SK-MEL-5 (cell line): ENCODE data around the gene RDH16. TPM values are rescaled to one million over a fixed set of nuclear protein-coding genes. Genes with fewer than 3 reads are reported as not detected.
"Not testable (repeated sequence)": the region's sequence is repeated elsewhere in the genome, so short reads cannot be mapped to it uniquely, and the experiment has no call there.

ENCODE experiments used
- DNase-seq: peaks from one replicate; pipeline ENCODE4 v3.0.0-alpha.2; 2016; ENCODE audit warnings: low read depth, low spot score
- in situ Hi-C: cut with HindIII; loops from 2 replicates; pipeline ENCODE4 v1.10.0; 2016; ENCODE audit warnings: low sequenced_read_pairs, high pct_unique_total_duplicates, low pct_unique_long_range_greater_than_20kb
- total RNA-seq: library from RNA; depleted of rRNA; stranded (reverse); fragments of >200 nt; shearing (Covaris generic); gene quantifications from 2 replicates; pipeline ENCODE4 v1.2.3, GENCODE V29; 2014

Gene RDH16
- total RNA-seq, 1 experiment from 2014 or later, result not detected

DNA sequence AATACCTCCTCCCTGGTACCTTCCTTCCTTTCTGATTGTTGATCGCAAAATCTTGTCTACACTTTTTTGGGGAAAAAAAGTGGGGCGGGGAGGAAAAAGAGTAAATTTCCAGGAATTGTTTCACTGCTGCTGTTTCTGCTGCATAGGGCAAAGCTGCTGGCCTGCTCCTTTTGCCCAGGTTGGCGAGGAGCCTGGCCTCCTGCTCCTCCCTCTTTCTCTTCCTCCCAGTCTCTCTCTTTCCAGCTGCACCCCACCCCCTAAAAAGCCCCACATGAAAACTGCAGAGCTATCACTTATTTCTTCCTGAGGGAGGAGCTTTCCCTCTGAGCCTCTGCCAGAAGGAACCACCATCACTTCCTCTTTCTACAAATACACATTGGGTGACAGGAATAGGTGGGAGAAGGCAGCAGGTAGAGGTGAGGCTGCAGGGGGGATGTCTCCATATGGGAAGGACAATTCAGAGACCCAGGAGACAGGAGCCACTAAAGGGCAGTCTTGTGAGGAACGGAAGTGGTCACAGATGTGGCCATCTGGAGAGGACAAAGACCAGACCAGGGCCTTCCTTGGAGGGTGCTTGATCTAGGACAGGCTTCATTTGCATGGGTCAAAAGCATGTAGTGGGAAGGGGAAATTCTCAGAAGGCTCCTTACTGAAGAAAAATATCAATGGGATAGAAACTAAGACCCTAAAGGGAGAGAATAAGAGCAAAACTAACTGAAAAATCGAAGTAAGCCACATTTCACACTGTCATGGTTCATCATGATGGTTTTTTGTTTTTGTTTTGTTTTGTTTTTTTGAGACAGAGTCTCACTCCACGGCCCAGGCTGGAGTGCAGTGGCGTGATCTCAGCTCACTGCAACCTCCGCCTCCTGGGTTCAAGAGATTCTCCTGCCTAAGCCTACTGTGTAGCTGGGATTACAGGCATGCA is 34.2 kb upstream of the RDH16 start:
- DNase-seq, result no peak
- in situ Hi-C loops, result loop anchor here (25.0 kb wide), 1 partner anchor 229 kb away; the partner anchor contains the start of genes HSD17B6 and PRIM1

DNA sequence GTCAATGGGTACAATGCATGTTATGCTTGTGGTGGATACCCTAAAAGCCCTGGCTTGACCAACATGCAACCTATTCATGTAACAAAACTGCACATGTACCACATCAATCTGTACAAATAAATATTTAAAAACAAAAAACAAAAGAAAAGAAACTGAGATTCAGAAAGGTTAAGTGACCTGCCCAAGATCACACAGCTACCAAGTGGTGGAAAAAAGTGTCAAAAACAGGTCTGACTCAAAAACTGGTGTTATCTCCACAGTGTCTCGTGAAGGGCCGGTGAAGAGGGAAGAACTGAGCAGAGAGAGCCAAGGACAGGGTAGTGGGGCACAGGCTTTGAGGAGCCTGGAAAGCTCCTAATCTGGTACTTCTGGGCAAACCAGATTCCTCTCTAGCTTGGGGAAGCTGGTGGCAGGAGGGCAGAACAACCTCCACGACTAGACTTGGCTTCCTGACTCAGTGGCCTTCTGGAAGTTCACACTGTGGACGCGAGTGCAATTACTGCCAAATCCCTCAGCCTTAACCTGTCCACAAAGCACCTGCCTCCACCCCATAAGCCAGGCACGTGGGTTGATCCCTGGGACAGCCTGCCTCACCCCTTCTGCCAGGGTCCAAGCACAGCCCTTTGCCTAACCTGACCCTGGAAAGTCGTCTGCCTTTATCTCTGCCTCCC is 33.4 kb upstream of the RDH16 start:
- in situ Hi-C loops, result loop anchor here (25.0 kb wide), 1 partner anchor 228 kb away; the partner anchor contains the start of genes HSD17B6 and PRIM1
- DNase-seq, result no peak

DNA sequence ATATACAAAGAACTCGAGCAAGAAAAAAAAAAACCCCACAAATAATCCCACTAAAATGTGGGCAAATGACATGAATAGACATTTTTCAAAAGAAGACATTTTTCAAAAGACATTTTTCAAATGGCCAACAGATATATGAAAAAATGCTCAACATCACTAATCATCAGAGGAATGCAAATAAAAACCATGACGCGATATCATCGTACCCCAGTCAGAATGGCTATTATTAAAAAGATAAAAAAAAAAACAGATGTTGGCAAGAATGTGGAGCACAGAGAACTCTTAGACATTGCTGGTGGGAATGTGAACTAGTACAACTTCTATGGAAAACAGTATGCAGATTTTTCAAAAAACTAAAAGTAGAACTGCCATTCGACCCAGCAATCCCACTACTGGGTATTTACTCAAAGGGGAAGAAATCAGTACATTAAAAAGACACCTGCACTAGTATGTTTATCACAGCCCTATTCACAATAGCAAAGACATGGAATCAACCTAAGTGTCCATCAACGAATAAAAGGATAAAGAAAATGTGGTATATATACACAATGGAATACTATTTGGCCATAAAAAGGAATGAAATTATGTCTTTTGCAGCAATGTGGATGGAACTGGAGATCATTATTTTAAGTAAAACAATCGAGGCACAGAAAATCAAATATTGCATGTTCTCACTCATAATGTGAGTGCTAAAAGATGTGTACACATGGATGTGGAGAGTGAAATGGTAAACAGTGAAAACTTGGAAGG is 32.6 kb upstream of the RDH16 start:
- in situ Hi-C loops, result loop anchor here (25.0 kb wide), 1 partner anchor 228 kb away; the partner anchor contains the start of genes HSD17B6 and PRIM1
- no peak for DNase-seq

DNA sequence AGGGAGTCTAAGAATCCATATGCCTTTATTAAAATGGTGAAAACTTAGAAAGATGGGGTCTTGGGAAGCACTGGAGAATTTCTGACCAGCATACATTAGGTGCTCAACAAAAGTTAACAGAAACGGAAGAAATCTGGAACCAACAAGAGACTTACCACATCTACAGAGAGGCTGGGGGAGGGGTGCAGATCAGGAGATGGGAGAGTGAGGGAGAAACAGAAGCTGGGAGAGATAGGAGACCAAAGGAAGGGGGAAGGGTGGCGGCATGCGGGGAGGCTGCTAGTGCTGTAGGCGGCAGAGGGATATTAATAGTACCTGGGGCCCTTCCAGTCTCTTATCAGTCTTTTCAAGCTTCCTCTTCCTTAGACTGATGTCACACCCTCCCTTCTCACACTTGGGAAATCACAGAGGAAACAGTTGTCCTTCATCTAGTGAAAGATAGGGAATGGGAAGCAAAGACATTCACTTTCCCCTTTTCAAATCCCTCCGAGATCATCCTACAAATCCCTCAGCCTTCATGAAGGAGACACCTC is 30.9 kb upstream of the RDH16 start:
- in situ Hi-C loops, result loop anchor here (25.0 kb wide), 1 partner anchor 226 kb away; the partner anchor contains the start of genes HSD17B6 and PRIM1

DNA sequence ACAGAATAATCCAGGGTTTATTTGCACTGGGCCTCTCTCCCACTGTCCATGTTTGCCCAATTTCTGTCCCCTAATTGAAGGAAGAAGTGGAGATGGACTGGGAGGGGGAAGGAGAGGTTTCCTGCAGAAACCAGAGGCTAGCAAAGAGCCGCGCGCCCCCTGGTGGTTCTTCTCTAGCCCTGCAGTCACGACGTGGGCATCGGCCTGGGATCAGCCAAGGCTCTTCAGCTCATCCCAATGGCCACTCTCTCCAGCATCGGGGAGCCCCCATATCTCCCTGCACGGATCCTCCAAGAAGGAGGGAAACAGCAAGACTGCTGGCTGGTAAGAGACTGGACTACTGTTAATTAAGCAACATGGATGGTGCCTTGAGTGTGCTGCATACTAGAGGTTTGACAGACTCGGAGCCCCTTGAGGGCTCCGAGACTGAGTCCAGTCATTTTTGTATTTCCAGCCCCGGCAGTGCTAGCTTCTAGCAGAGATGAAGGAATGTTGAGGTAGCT is 30.2 kb upstream of the RDH16 start:
- in situ Hi-C loops, result loop anchor here (25.0 kb wide), 1 partner anchor 225 kb away; the partner anchor contains the start of genes HSD17B6 and PRIM1

More for the DNA sequence above, 30.9 kb upstream of the RDH16 start:
- DNase-seq, result no peak

DNA sequence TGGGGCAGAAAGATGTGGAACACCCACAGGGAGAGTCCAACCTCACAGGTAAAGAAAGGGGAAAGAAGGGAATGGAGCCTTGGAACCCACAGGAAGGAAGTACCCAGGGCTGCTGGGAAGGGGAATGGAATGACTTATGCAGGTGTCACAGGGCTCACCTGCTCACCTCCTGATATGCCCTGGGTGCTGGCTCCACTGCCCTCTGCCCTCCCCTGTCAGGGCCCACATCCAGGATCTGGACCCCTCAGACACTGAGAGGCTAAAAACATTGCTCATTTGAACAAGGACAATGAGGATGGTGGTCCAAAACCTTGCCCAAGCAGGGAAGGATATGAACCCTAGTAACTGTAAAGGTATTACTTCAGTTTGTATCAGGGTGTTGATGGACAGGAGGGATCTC is 29.6 kb upstream of the RDH16 start:
- no peak for DNase-seq
- in situ Hi-C loops, result loop anchor here (25.0 kb wide), 1 partner anchor 225 kb away; the partner anchor contains the start of genes HSD17B6 and PRIM1

More for the DNA sequence above, 30.2 kb upstream of the RDH16 start:
- peak; percentile 78 for DNase-seq

DNA sequence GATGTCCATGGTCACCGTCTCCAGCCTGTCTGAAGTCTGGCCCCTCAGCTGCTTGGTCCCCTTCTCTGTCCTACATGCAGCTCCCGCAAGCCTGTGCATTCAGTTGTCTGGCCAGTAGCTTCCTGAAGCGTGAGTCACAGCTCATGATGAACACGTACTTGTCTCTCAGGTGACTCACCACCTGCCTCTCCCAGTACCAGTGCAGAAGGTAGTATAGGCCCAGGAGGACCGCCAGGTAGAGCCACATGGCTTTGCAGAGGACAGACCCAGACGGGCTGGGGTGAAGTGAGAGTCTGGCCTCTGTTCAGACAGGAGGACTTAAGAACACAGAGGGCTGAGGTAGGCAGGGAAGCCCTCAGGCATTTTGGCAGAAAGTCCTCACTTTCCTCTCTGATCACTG is 28.3 kb upstream of the RDH16 start:
- not testable (repeated sequence) for DNase-seq

DNA sequence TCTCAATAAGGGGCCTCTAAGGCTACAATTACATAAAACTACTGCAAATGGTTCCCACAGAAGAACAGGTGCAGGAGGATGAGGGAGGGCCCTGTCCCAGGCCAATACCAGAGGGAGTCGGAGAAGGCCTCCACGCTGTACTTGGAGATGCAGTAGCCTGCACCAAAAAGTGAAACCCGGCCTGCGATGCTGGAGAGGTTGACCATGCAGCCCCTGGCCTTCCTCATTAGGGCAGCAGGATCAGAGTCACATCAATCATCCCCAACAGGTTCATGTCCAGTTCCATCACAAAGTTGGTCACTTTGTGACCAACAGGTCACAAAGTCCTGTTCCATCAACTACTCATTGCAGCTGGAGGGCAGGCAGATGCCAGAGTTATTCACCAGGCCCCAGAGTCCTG is 26.0 kb upstream of the RDH16 start:
- no peak for DNase-seq
- in situ Hi-C loops, result loop anchor here (25.0 kb wide), 1 partner anchor 221 kb away; the partner anchor contains the start of genes HSD17B6 and PRIM1

More for the DNA sequence above, 28.3 kb upstream of the RDH16 start:
- in situ Hi-C loops, result loop anchor here (25.0 kb wide), 1 partner anchor 223 kb away; the partner anchor contains the start of genes HSD17B6 and PRIM1

DNA sequence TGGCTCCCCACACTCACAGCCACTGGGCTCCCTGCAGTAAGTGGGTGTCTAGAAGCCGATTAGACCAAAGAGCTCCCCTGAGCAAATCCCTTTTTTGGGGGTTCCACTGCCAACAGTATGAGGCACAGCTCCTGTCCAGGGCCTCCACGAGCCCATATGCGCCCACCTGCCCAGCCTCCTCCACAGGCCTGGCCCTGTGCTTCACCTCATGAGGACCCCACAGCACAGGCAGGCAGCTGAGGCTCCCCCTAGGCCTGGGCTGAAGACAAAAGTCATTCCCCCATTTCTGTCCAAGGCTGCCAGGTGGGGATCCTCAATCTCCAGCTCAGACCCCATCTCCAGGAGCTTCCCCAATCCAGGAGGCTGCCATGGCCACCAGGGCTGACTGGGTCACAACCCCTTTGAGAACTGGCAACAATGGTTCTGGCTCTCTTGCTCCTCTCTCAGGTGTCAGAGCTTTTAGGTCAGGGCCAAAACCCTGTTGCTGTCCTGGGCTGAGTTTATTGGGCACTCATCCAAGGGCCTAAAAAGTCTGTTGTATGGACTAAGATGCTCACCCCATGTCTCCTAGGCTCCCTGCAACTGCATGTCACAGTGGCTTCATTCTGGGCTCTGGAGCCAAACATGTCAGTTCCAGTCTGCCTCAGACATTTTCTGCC is 25.3 kb upstream of the RDH16 start:
- in situ Hi-C loops, result loop anchor here (25.0 kb wide), 1 partner anchor 220 kb away; the partner anchor contains the start of genes HSD17B6 and PRIM1
- not testable (repeated sequence) for DNase-seq

DNA sequence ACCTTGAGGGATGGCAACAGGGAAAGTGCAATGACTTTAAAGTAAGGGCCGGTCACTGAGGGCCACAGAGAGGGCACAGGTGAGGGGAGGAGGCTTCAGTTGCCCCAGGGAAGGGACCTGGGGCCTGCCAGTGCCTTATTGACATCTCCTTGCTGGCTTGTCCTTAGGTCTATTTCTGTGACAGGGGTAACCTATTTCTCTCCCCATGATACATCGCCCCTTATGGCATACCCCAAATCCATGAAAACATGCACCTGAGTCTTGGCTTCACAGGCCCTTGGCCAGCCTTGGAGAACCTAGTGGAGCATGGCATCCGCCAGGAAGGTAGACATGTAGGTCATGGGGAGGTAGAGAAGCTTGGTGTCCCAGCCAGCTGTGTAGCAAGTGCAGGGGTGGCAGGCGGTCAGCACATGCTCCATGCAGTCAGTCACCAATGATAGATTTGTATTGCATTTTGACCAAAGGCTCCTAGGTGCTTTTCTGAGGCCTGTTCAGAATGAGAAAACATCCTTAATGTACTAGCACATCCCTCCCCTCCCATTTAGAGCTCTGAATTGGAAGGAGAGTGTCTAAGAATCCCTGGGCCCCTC is 23.6 kb upstream of the RDH16 start:
- in situ Hi-C loops, result loop anchor here (25.0 kb wide), 1 partner anchor 219 kb away; the partner anchor contains the start of genes HSD17B6 and PRIM1
- no peak for DNase-seq

DNA sequence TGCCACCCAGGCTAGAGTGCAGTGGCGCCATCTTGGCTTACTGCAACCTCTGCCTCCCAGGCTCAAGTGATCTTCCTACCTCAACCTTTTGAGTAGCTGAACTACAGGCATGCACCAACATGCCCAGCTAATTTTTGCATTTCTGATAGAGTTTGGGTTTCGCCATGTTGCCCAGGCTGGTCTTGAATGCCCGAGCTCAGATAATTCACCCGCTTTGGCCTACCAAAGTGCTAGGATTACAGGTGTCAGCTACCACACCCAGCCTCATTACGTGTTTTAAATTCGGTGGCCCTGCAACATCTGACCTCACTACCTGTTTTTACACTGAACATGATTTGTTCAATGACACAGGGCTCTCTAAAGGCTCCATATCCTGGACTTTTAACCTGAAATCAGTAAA is 22.9 kb upstream of the RDH16 start:
- no peak for DNase-seq
- in situ Hi-C loops, result loop anchor here (25.0 kb wide), 1 partner anchor 218 kb away; the partner anchor contains the start of genes HSD17B6 and PRIM1

DNA sequence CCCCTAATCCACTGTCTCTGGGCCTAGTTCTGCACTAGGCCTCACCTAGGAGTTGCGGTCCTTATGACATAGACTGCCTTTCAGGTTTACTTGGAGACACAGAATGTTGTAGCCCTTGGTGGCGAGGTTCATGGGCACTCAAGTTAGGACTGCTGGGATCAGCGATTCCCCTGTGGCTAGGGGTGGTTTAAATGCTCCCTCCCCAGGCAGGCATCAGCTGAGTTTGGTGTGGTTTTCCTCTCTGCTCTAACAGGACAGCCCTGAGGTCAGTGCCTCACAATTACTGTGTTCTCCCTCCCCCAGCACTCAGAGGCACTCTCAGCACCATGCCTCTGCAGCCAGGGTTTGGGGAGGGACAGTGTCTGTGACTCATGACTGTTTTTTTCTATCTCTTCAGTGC is 22.2 kb upstream of the RDH16 start:
- DNase-seq, result no peak
- in situ Hi-C loops, result loop anchor here (25.0 kb wide), 1 partner anchor 217 kb away; the partner anchor contains the start of genes HSD17B6 and PRIM1

DNA sequence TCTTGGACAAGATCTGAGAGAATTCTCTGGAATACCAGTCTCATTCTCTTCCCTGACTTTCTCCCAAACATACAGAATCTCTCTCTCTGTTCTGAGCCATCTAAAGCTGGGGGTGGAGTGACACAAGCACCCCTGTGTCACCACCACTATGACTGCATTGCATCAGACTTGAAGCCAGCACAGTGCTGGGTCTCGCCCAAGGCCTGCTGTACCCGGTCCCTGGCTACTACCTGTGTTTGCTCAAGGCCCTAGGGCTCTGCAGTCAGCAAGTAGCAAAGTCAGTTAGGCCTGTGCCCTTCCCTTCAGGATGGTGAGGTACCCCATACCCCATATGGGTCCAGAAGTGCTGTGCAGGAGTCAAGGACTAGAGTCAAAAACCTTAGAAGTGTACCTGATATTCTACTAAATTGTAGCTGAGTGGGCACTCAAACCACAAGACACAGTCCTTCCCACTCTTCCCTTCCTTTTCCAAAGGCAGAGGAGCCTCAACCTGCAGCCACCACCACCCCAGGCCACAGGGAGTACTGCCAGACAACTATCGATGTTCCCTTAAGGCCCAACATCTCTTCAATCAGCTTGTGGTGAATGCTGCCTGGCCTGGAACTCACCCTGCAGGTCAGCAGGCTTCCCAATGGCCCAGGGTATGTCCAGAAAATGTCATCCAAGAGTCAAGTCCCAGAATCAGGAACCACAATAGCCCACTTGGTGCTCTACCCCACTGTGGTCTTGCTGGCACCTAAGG is 21.2 kb upstream of the RDH16 start:
- in situ Hi-C loops, result loop anchor here (25.0 kb wide), 1 partner anchor 216 kb away; the partner anchor contains the start of genes HSD17B6 and PRIM1
- no peak for DNase-seq

DNA sequence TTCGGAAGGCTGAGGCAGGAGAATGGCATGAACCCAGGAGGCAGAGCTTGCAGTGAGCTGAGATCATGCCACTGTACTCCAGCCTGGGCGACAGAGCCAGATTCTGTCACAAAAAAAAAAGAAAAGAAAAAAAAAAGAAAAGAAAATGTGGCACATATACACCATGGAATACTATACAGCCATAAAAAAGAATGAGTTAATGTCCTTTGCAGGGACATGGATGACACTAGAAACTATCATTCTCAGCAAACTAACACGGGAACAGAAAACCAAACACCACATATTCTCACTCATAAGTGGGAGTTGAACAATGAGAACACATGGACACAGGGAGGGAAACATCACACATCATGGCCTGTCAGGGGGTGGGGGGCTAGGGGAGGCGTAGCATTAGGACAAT is 20.0 kb upstream of the RDH16 start:
- DNase-seq, result not testable (repeated sequence)
- in situ Hi-C loops, result loop anchor here (25.0 kb wide), 1 partner anchor 215 kb away; the partner anchor contains the start of genes HSD17B6 and PRIM1

DNA sequence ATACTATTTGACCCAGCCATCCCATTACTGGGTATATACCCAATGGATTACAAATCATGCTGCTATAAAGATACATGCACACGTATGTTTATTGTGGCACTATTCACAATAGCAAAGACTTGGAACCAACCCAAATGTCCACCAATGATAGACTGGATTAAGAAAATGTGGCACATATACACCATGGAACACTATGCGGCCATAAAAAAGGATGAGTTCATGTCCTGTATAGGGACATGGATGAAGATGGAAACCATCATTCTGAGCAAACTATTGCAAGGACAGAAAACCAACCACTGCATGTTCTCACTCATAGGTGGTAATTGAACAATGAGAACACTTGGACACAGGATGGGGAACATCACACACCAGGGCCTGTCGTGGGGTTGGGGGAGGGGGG is 16.8 kb upstream of the RDH16 start:
- in situ Hi-C loops, DNase-seq: not testable (repeated sequence)
